ENCODE results near the gene ATP11A. TPM values are rescaled to one million over a fixed set of nuclear protein-coding genes. Genes with fewer than 3 reads are reported as not detected.

The ATP11A gene
- total RNA-seq, 1 donor from 2014 or later, result 72.0 TPM

GRCh38 chr13:112711528-112712265 lies 21.9 kb downstream of the ATP11A start:
- intact Hi-C loops (cut with micrococcal nuclease), result no loop called here
- no peak for DNase-seq (ENCODE audit: low spot score)
- no peak overlapping the region for H3K27ac Mint-ChIP-seq
- no peaks in the 10 kb centered on the region for H3K36me3 Mint-ChIP-seq (ENCODE audit: low read depth)
- H3K9me3 Mint-ChIP-seq, result no peaks in the 10 kb centered on the region
- H3K4me1 Mint-ChIP-seq (ENCODE audit: low read depth), result peaks cover 3% of the 10 kb centered on the region
- H3K27me3 Mint-ChIP-seq (ENCODE audit: low read depth), result no peaks in the 10 kb centered on the region
- H3K4me3 Mint-ChIP-seq (ENCODE audit: low read depth), result no peak overlapping the region

GRCh38 chr13:112712451-112713207 lies 22.8 kb downstream of the ATP11A start:
- Mint-ChIP-seq H3K4me3 (ENCODE audit: low read depth) (no peak overlapping the region), H3K36me3 (ENCODE audit: low read depth) (no peaks in the 10 kb centered on the region), H3K9me3 (no peaks in the 10 kb centered on the region), H3K4me1 (ENCODE audit: low read depth) (peaks cover 3% of the 10 kb centered on the region), H3K27ac (no peak overlapping the region), H3K27me3 (ENCODE audit: low read depth) (no peaks in the 10 kb centered on the region)
- intact Hi-C loops (cut with micrococcal nuclease), result no loop called here
- DNase-seq (ENCODE audit: low spot score), result no peak

GRCh38 chr13:112713517-112714253 lies 23.8 kb downstream of the ATP11A start:
- no peak for DNase-seq (ENCODE audit: low spot score)

GRCh38 chr13:112714376-112715174 lies 24.7 kb downstream of the ATP11A start:
- no peak overlapping the region for H3K4me3 Mint-ChIP-seq (ENCODE audit: low read depth)
- intact Hi-C loops (cut with micrococcal nuclease), result no loop called here

More at GRCh38 chr13:112713517-112714253, 23.8 kb downstream of the ATP11A start:
- Mint-ChIP-seq H3K9me3 (no peaks in the 10 kb centered on the region), H3K27ac (no peak overlapping the region), H3K4me3 (ENCODE audit: low read depth) (no peak overlapping the region), H3K4me1 (ENCODE audit: low read depth) (peaks cover 3% of the 10 kb centered on the region), H3K27me3 (ENCODE audit: low read depth) (no peaks in the 10 kb centered on the region), H3K36me3 (ENCODE audit: low read depth) (no peaks in the 10 kb centered on the region)
- intact Hi-C loops (cut with micrococcal nuclease), result no loop called here

GRCh38 chr13:112715210-112715609 lies 25.4 kb downstream of the ATP11A start:
- peaks cover 3% of the 10 kb centered on the region for H3K4me1 Mint-ChIP-seq (ENCODE audit: low read depth)
- no peak for DNase-seq (ENCODE audit: low spot score)
- no peak overlapping the region for H3K4me3 Mint-ChIP-seq (ENCODE audit: low read depth)
- intact Hi-C loops (cut with micrococcal nuclease), result no loop called here
- no peaks in the 10 kb centered on the region for H3K27me3 Mint-ChIP-seq (ENCODE audit: low read depth)
- H3K27ac Mint-ChIP-seq, result no peak overlapping the region
- H3K9me3 Mint-ChIP-seq, result no peaks in the 10 kb centered on the region
- no peaks in the 10 kb centered on the region for H3K36me3 Mint-ChIP-seq (ENCODE audit: low read depth)

More at GRCh38 chr13:112714376-112715174, 24.7 kb downstream of the ATP11A start:
- peaks cover 3% of the 10 kb centered on the region for H3K4me1 Mint-ChIP-seq (ENCODE audit: low read depth)
- no peaks in the 10 kb centered on the region for H3K9me3 Mint-ChIP-seq
- no peaks in the 10 kb centered on the region for H3K36me3 Mint-ChIP-seq (ENCODE audit: low read depth)
- H3K27me3 Mint-ChIP-seq (ENCODE audit: low read depth), result no peaks in the 10 kb centered on the region
- DNase-seq (ENCODE audit: low spot score), result no peak
- H3K27ac Mint-ChIP-seq, result no peak overlapping the region

- Mint-ChIP-seq H3K4me1 (ENCODE audit: low read depth) (peaks cover 3% of the 10 kb centered on the region), H3K4me3 (ENCODE audit: low read depth) (no peak overlapping the region), H3K9me3 (no peaks in the 10 kb centered on the region), H3K36me3 (ENCODE audit: low read depth) (no peaks in the 10 kb centered on the region), H3K27ac (no peak overlapping the region), H3K27me3 (ENCODE audit: low read depth) (no peaks in the 10 kb centered on the region)
- DNase-seq (ENCODE audit: low spot score), result no peak
- intact Hi-C loops (cut with micrococcal nuclease), result no loop called here
Observed at GRCh38 chr13:112715715-112716460, 26.1 kb downstream of the ATP11A start.

- Mint-ChIP-seq H3K36me3 (ENCODE audit: low read depth) (no peaks in the 10 kb centered on the region), H3K9me3 (no peaks in the 10 kb centered on the region), H3K27me3 (ENCODE audit: low read depth) (no peaks in the 10 kb centered on the region), H3K4me3 (ENCODE audit: low read depth) (no peak overlapping the region), H3K27ac (no peak overlapping the region), H3K4me1 (ENCODE audit: low read depth) (peaks cover 5% of the 10 kb centered on the region)
- DNase-seq (ENCODE audit: low spot score), result no peak
- intact Hi-C loops (cut with micrococcal nuclease), result no loop called here
Observed at GRCh38 chr13:112716461-112716820, 26.6 kb downstream of the ATP11A start.

GRCh38 chr13:112716841-112717520 lies 27.1 kb downstream of the ATP11A start:
- peaks cover 4% of the 10 kb centered on the region for H3K4me1 Mint-ChIP-seq (ENCODE audit: low read depth)
- intact Hi-C loops (cut with micrococcal nuclease), result no loop called here
- no peak overlapping the region for H3K4me3 Mint-ChIP-seq (ENCODE audit: low read depth)
- H3K9me3 Mint-ChIP-seq, result no peaks in the 10 kb centered on the region
- H3K27ac Mint-ChIP-seq, result no peak overlapping the region
- no peaks in the 10 kb centered on the region for H3K36me3 Mint-ChIP-seq (ENCODE audit: low read depth)
- no peak for DNase-seq (ENCODE audit: low spot score)
- H3K27me3 Mint-ChIP-seq (ENCODE audit: low read depth), result no peaks in the 10 kb centered on the region

GRCh38 chr13:112718318-112718717 lies 28.5 kb downstream of the ATP11A start:
- Mint-ChIP-seq H3K36me3 (ENCODE audit: low read depth) (no peaks in the 10 kb centered on the region), H3K27me3 (ENCODE audit: low read depth) (no peaks in the 10 kb centered on the region), H3K27ac (no peak overlapping the region), H3K9me3 (no peaks in the 10 kb centered on the region), H3K4me1 (ENCODE audit: low read depth) (peaks cover 6% of the 10 kb centered on the region), H3K4me3 (ENCODE audit: low read depth) (no peak overlapping the region)
- intact Hi-C loops (cut with micrococcal nuclease), result no loop called here
- DNase-seq (ENCODE audit: low spot score), result no peak

GRCh38 chr13:112719016-112719415 lies 29.2 kb downstream of the ATP11A start:
- Mint-ChIP-seq H3K4me1 (ENCODE audit: low read depth) (peaks cover 6% of the 10 kb centered on the region), H3K9me3 (no peaks in the 10 kb centered on the region)
- intact Hi-C loops (cut with micrococcal nuclease), result no loop called here

GRCh38 chr13:112719556-112719955 lies 29.7 kb downstream of the ATP11A start:
- Mint-ChIP-seq H3K27ac (no peak overlapping the region), H3K27me3 (ENCODE audit: low read depth) (no peaks in the 10 kb centered on the region), H3K4me3 (ENCODE audit: low read depth) (no peak overlapping the region), H3K9me3 (no peaks in the 10 kb centered on the region), H3K36me3 (ENCODE audit: low read depth) (no peaks in the 10 kb centered on the region), H3K4me1 (ENCODE audit: low read depth) (peaks cover 6% of the 10 kb centered on the region)
- DNase-seq (ENCODE audit: low spot score), result no peak
- intact Hi-C loops (cut with micrococcal nuclease), result no loop called here

More at GRCh38 chr13:112719016-112719415, 29.2 kb downstream of the ATP11A start:
- no peaks in the 10 kb centered on the region for H3K27me3 Mint-ChIP-seq (ENCODE audit: low read depth)
- no peak for DNase-seq (ENCODE audit: low spot score)
- H3K36me3 Mint-ChIP-seq (ENCODE audit: low read depth), result no peaks in the 10 kb centered on the region
- H3K4me3 Mint-ChIP-seq (ENCODE audit: low read depth), result no peak overlapping the region
- no peak overlapping the region for H3K27ac Mint-ChIP-seq

Measured in activated T-helper 2 cell treated with anti-CD3 and anti-CD28 coated beads, Interferon-gamma antibody, Interleukin-2, Interleukin-4, amounts not matched to agents 10 μg/mL and 5 μg/mL and 100 μg/mL, durations not matched to agents 14 hours and 24 hours and 36 hours (primary cell).